Loucy (cell line): ENCODE results near the gene PATL1.

ENCODE experiments used
- H2AFZ ChIP-seq: fragments of 200-600 bp; sonication (generic); 2 replicates; pipeline ENCODE4 v1.6.0; 2016; ENCODE audit warnings: antibody characterized with exemption, mild to moderate bottlenecking, low read length, moderate library complexity
- H3F3A ChIP-seq: fragments of 200-600 bp; 2 replicates; pipeline ENCODE4 v1.6.0; 2016; ENCODE audit warnings: antibody characterized with exemption, low read depth, mild to moderate bottlenecking
- H3K27me3 ChIP-seq: fragments of 200-600 bp; sonication (generic); 2 replicates; pipeline ENCODE4 v1.6.1; 2014; ENCODE audit warnings: low read length, mild to moderate bottlenecking; ENCODE audit not compliant: insufficient read depth, poor library complexity, severe bottlenecking
- H3K36me3 ChIP-seq: fragments of 200-600 bp; sonication (generic); 2 replicates; pipeline ENCODE4 v1.6.1; 2016; ENCODE audit warnings: low read length; ENCODE audit not compliant: insufficient read depth
- H3K4me1 ChIP-seq: fragments of 200-600 bp; sonication (generic); 2 replicates; pipeline ENCODE4 v1.5.1; 2014; ENCODE audit warnings: low read length, mild to moderate bottlenecking; ENCODE audit not compliant: insufficient read depth, poor library complexity, severe bottlenecking
- H3K4me2 ChIP-seq: fragments of 200-600 bp; sonication (generic); 2 replicates; pipeline ENCODE4 v1.6.0; 2014; ENCODE audit warnings: antibody characterized with exemption, low read length, low read depth, mild to moderate bottlenecking; ENCODE audit not compliant: poor library complexity, severe bottlenecking
- H3K4me3 ChIP-seq: fragments of 200-600 bp; sonication (generic); 2 replicates; pipeline ENCODE4 v1.5.1; 2014; ENCODE audit warnings: low read length, mild to moderate bottlenecking, mixed read lengths; ENCODE audit not compliant: poor library complexity, severe bottlenecking
- H3K79me2 ChIP-seq: fragments of 200-600 bp; sonication (generic); 2 replicates; pipeline ENCODE4 v1.6.1; 2014; ENCODE audit warnings: low read length; ENCODE audit not compliant: insufficient read depth
- H3K9ac ChIP-seq: fragments of 200-600 bp; sonication (generic); 2 replicates; pipeline ENCODE4 v1.6.0; 2014; ENCODE audit warnings: mild to moderate bottlenecking, low read depth, low read length, moderate library complexity; ENCODE audit not compliant: poor library complexity, severe bottlenecking
- H3K9me2 ChIP-seq: fragments of 200-600 bp; sonication (generic); replicated peaks from 2 replicates; pipeline ENCODE4 v1.6.1; 2016; ENCODE audit warnings: low read depth, low read length, mixed read lengths
- H3K9me3 ChIP-seq: fragments of 200-600 bp; sonication (generic); 2 replicates; pipeline ENCODE4 v1.6.1; 2014; ENCODE audit warnings: mild to moderate bottlenecking, antibody characterized with exemption, low read length, low read depth; ENCODE audit not compliant: insufficient read depth
- H4K20me1 ChIP-seq: fragments of 200-600 bp; sonication (generic); 2 replicates; pipeline ENCODE4 v1.6.0; 2014; ENCODE audit warnings: antibody characterized with exemption, low read length, mild to moderate bottlenecking; ENCODE audit not compliant: insufficient read depth, poor library complexity, severe bottlenecking
- EZH2phosphoT487 ChIP-seq: fragments of 200-600 bp; IDR thresholded peaks from 2 replicates; pipeline ENCODE4 v1.6.1; 2018; ENCODE audit warnings: antibody characterized with exemption, mild to moderate bottlenecking, moderate library complexity, borderline replicate concordance
- TF ChIP-seq, protein P1 (sequence below): fragments of 200-600 bp; sonication (generic); conservative IDR thresholded peaks from 2 replicates; pipeline ENCODE4 v1.5.1; 2014; ENCODE audit warnings: mild to moderate bottlenecking, antibody characterized with exemption, low read length

PATL1 gene

DNA sequence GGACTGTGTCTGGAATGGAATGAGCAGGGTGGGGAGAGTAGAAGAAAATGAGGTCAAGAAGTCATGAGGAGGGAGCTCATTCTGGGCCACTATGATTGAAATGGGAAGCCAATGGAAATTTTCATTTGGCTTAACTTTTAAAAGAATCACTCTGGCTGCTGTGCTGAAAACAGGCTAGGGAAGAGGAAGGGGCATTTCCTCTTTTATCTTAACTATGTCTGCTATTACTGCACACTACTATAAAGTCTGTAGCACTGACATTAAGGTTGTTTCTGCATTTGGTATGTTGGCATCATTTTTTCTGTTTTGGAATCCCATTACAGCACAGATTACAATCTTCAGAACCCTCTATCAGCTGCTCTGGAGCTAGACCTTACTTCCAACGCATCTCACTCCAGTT is 8.2 kb downstream of the PATL1 start:
- no peak overlapping the region for H2AFZ ChIP-seq
- peak overlapping the region; percentile 34 for H3K9ac ChIP-seq
- no peaks in the 10 kb centered on the region for H3F3A ChIP-seq
- H3K4me2 ChIP-seq, result peak overlapping the region; percentile 96
- peaks cover 65% of the 10 kb centered on the region for H4K20me1 ChIP-seq
- no peaks in the 10 kb centered on the region for H3K27me3 ChIP-seq
- peaks cover 80% of the 10 kb centered on the region for H3K36me3 ChIP-seq
- peak overlapping the region; percentile 53 for H3K4me3 ChIP-seq
- H3K79me2 ChIP-seq, result peaks cover 63% of the 10 kb centered on the region
- peaks cover 49% of the 10 kb centered on the region for H3K4me1 ChIP-seq
- TF ChIP-seq EZH2phosphoT487, result no peak
- TF ChIP-seq, protein P1, sequence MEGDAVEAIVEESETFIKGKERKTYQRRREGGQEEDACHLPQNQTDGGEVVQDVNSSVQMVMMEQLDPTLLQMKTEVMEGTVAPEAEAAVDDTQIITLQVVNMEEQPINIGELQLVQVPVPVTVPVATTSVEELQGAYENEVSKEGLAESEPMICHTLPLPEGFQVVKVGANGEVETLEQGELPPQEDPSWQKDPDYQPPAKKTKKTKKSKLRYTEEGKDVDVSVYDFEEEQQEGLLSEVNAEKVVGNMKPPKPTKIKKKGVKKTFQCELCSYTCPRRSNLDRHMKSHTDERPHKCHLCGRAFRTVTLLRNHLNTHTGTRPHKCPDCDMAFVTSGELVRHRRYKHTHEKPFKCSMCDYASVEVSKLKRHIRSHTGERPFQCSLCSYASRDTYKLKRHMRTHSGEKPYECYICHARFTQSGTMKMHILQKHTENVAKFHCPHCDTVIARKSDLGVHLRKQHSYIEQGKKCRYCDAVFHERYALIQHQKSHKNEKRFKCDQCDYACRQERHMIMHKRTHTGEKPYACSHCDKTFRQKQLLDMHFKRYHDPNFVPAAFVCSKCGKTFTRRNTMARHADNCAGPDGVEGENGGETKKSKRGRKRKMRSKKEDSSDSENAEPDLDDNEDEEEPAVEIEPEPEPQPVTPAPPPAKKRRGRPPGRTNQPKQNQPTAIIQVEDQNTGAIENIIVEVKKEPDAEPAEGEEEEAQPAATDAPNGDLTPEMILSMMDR, result no peak
- H3K9me2 ChIP-seq, result no peaks in the 10 kb centered on the region
- H3K9me3 ChIP-seq, result no peaks in the 10 kb centered on the region

DNA sequence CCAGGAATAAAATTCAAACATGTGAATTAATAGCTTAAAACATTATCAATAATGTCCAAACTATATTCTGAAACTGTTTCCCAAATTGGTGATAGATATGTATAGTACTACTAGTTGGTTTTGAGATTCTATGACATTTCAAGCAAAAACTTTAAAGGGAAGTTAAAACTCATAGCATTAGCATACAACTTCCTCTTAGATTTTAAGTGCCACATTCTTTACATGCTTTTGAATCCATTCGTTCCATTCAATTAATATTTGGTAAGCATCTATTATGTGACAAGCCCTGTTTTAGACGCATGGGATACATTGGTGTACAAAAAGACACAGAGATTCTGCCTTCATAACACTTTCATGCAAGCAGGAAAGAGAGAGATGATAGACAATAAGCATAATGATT is 8.9 kb downstream of the PATL1 start:
- Histone ChIP-seq H3K9ac (no peak overlapping the region), H3K4me1 (peaks cover 44% of the 10 kb centered on the region), H3K9me2 (no peaks in the 10 kb centered on the region), H3F3A (no peaks in the 10 kb centered on the region), H3K4me2 (peak overlapping the region; percentile 96), H4K20me1 (peaks cover 58% of the 10 kb centered on the region), H3K36me3 (peaks cover 80% of the 10 kb centered on the region), H2AFZ (no peak overlapping the region), H3K4me3 (peak overlapping the region; percentile 53), H3K27me3 (no peaks in the 10 kb centered on the region), H3K9me3 (no peaks in the 10 kb centered on the region), H3K79me2 (peaks cover 56% of the 10 kb centered on the region)
- TF ChIP-seq, protein P1, result no peak
- no peak for TF ChIP-seq EZH2phosphoT487

DNA sequence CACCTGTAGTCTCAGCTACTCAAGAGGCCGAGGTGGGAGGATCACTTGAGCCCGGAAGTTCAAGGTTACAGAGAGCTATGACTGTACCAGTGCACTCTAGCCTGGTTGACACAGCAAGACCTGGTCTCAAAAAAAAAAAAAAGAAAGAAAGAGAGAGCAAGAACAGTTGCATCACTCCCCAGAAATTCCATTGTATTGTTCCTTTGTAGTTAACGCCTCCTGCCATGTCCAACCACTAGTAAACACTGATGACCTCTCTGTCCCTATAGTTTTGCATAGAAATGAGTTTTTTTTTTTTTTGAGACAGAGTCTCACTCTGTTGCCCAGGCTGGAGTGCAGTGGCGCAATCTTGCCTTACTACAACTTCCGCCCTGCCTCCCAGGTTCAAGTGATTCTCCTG is 10.8 kb downstream of the PATL1 start:
- H3K79me2 ChIP-seq, result peaks cover 37% of the 10 kb centered on the region
- H4K20me1 ChIP-seq, result peaks cover 39% of the 10 kb centered on the region
- TF ChIP-seq, protein P1, result no peak
- no peak for TF ChIP-seq EZH2phosphoT487
- H3K9me2 ChIP-seq, result no peaks in the 10 kb centered on the region
- H3K36me3 ChIP-seq, result peaks cover 87% of the 10 kb centered on the region
- H3K9me3 ChIP-seq, result no peaks in the 10 kb centered on the region
- H3F3A ChIP-seq, result no peaks in the 10 kb centered on the region
- H3K4me2 ChIP-seq, result no peak overlapping the region
- H3K4me3 ChIP-seq, result no peak overlapping the region
- peaks cover 31% of the 10 kb centered on the region for H3K4me1 ChIP-seq
- no peaks in the 10 kb centered on the region for H3K27me3 ChIP-seq
- H2AFZ ChIP-seq, result no peak overlapping the region
- no peak overlapping the region for H3K9ac ChIP-seq
